GM12878 (cell line): Measurements from ENCODE around the gene HTR7. TPM values are rescaled to one million over a fixed set of nuclear protein-coding genes. Genes with fewer than 3 reads are reported as not detected.

Experiments used
- ATAC-seq: fragments of 200-7000 bp; cut with Tn5 transposase; 3 replicates; pipeline ENCODE4 v1.9.1; 2020; ENCODE audit warnings: mild to moderate bottlenecking, moderate library complexity
- BruUV-seq: library from RNA; stranded (reverse); fragments of 400-500 nt; replicated peaks from 2 replicates; lab custom pipeline; 2021; lab: Mats Ljungman, UMichigan
- CTCF ChIA-PET: fragments of 300-600 bp; sonication (Branson Sonifier 250); formaldehyde crosslinking; extraction: SDS; loops from one replicate; lab custom pipeline; 2021; ENCODE audit warnings: inconsistent platforms; lab: Yijun Ruan, JAX
- POLR2A ChIA-PET: fragments of 350-600 bp; formaldehyde crosslinking; extraction: SDS; loops from one replicate; lab custom pipeline; 2021; ENCODE audit warnings: inconsistent platforms; lab: Charles Lee
- RAD21 ChIA-PET: fragments of 300-600 bp; sonication (Branson Sonifier 250); formaldehyde crosslinking; loops from one replicate; lab custom pipeline; 2023; ENCODE audit warnings: antibody characterized with exemption; ENCODE audit not compliant: unreplicated experiment; lab: Charles Lee
- SMC1A ChIA-PET: fragments of 300-600 bp; sonication (Branson Sonifier 250); formaldehyde crosslinking; loops from one replicate; lab custom pipeline; 2023; ENCODE audit not compliant: unreplicated experiment, uncharacterized antibody; lab: Charles Lee
- DNase-seq: peaks from one replicate; pipeline ENCODE4 v3.0.0-alpha.2; 2011; ENCODE audit warnings: low read depth, low spot score
- FAIRE-seq: peaks from 3 replicates; lab custom pipeline; 2011; peaks lifted over from hg19 to GRCh38; lab: Jason Lieb, UNC
- H2AFZ ChIP-seq: 2 replicates; pipeline ENCODE4 v1.6.0; 2011; ENCODE audit warnings: low read depth, low read length, control low read depth; ENCODE audit not compliant: control insufficient read depth
- H3K27ac ChIP-seq: 2 replicates; pipeline ENCODE4 v1.5.1; 2011; ENCODE audit warnings: control low read depth; ENCODE audit not compliant: control insufficient read depth, insufficient read depth
- H3K27me3 ChIP-seq, 2 experiments: replicated peaks in 1 of 2; 2 replicates each; pipeline versions ENCODE4 v1.6.0 to v1.6.1; 2011; ENCODE audit warnings: low read length in 1 of 2; ENCODE audit not compliant: control insufficient read depth in 2 of 2, insufficient read depth in 2 of 2
- H3K36me3 ChIP-seq, 2 experiments: 2 replicates each; pipeline ENCODE4 v1.5.1; 2011; ENCODE audit warnings: low read length in 1 of 2; ENCODE audit not compliant: control insufficient read depth in 2 of 2, insufficient read depth in 2 of 2
- H3K4me1 ChIP-seq: 2 replicates; pipeline ENCODE4 v1.6.1; 2011; ENCODE audit warnings: mild to moderate bottlenecking, low read length, moderate library complexity, mixed read lengths; ENCODE audit not compliant: control insufficient read depth, insufficient read depth
- H3K4me2 ChIP-seq: 2 replicates; pipeline ENCODE4 v1.6.0; 2011; ENCODE audit warnings: control low read depth; ENCODE audit not compliant: control insufficient read depth, insufficient read depth
- H3K4me3 ChIP-seq: fragments of 200-600 bp; sonication (generic); 2 replicates; pipeline ENCODE4 v1.5.1; 2016
- H3K79me2 ChIP-seq: 2 replicates; pipeline ENCODE4 v1.6.0; 2011; ENCODE audit warnings: low read length; ENCODE audit not compliant: control insufficient read depth, insufficient read depth
- H3K9ac ChIP-seq: 2 replicates; pipeline ENCODE4 v1.8.0; 2011; ENCODE audit warnings: low read length, control low read depth, mixed read lengths; ENCODE audit not compliant: control insufficient read depth, insufficient read depth
- H3K9me3 ChIP-seq: replicated peaks from 3 replicates; pipeline ENCODE4 v1.5.1; 2011; ENCODE audit warnings: mild to moderate bottlenecking, low read length; ENCODE audit not compliant: control insufficient read depth, insufficient read depth
- H4K20me1 ChIP-seq: 2 replicates; pipeline ENCODE4 v1.6.0; 2011; ENCODE audit not compliant: control insufficient read depth, insufficient read depth
- CEBPB ChIP-seq, 2 experiments: fragments of 150-350 bp in 1 of 2; IDR thresholded peaks; 2 replicates each; pipeline ENCODE4 v1.6.1; 2012 to 2014; ENCODE audit warnings: low read depth in 2 of 2, low read length in 2 of 2, borderline replicate concordance in 1 of 2, inconsistent platforms in 1 of 2
- GABPA ChIP-seq: IDR thresholded peaks from 2 replicates; pipeline ENCODE4 v1.6.1; 2014; ENCODE audit warnings: antibody characterized with exemption, low read depth, mild to moderate bottlenecking, inconsistent platforms
- LARP7 ChIP-seq: fragments of 450-650 bp; IDR thresholded peaks from 2 replicates; pipeline ENCODE4 v1.6.1; 2017; ENCODE audit warnings: mild to moderate bottlenecking
- MEF2B ChIP-seq: fragments of 450-650 bp; IDR thresholded peaks from 2 replicates; pipeline ENCODE4 v1.6.1; 2018; ENCODE audit warnings: mild to moderate bottlenecking, moderate library complexity; ENCODE audit not compliant: partially characterized antibody, poor library complexity, severe bottlenecking
- MTA3 ChIP-seq: IDR thresholded peaks from 2 replicates; pipeline ENCODE4 v1.6.1; 2012; ENCODE audit warnings: low read length, inconsistent platforms, borderline replicate concordance
- MYC ChIP-seq: IDR thresholded peaks from 2 replicates; pipeline ENCODE4 v1.6.1; 2011; ENCODE audit warnings: mild to moderate bottlenecking, low read length, moderate library complexity, inconsistent platforms; ENCODE audit not compliant: insufficient read depth, insufficient replicate concordance, insufficient read length, severe bottlenecking
- NR2C1 ChIP-seq: fragments of 450-650 bp; IDR thresholded peaks from 2 replicates; pipeline ENCODE4 v1.6.1; 2017; ENCODE audit warnings: antibody characterized with exemption, mild to moderate bottlenecking, moderate library complexity
- NR2C2 ChIP-seq: IDR thresholded peaks from 2 replicates; pipeline ENCODE4 v1.6.1; 2011; ENCODE audit warnings: borderline replicate concordance, low read depth; ENCODE audit not compliant: control insufficient read depth, insufficient read length
- PAX8 ChIP-seq: fragments of 450-650 bp; IDR thresholded peaks from 2 replicates; pipeline ENCODE4 v1.6.1; 2017; ENCODE audit warnings: mild to moderate bottlenecking, moderate library complexity
- POLR2AphosphoS2 ChIP-seq: IDR thresholded peaks from 2 replicates; pipeline ENCODE4 v1.6.1; 2011; ENCODE audit warnings: low read depth, mild to moderate bottlenecking, low read length, improper control_type of control experiment, moderate library complexity
- POLR2AphosphoS5 ChIP-seq: IDR thresholded peaks from 2 replicates; pipeline ENCODE4 v1.6.1; 2011; ENCODE audit warnings: mild to moderate bottlenecking, low read length, inconsistent platforms
- SMARCA5 ChIP-seq: fragments of 450-650 bp; IDR thresholded peaks from 2 replicates; pipeline ENCODE4 v1.6.1; 2017; ENCODE audit warnings: mild to moderate bottlenecking
- WGBS: methylation state at CpG from one replicate; pipeline ENCODE4 v1.1.6; 2016; ENCODE audit warnings: low lambda C conversion rate; ENCODE audit not compliant: insufficient replicate concordance, insufficient coverage; ENCODE audit errors: missing lambda C conversion rate; 5-methylcytosine and 5-hydroxymethylcytosine counted together
- in situ Hi-C: fragments of 300-500 bp; cut with MboI; formaldehyde crosslinking; loops from 9 replicates; pipeline ENCODE4 v1.14.3; 2018; ENCODE audit warnings: mixed read lengths
- intact Hi-C: fragments of 100-400 bp; cut with micrococcal nuclease; formaldehyde crosslinking; loops from one replicate; pipeline ENCODE4 v1.14.2; 2022; ENCODE audit not compliant: unreplicated experiment
- polyA plus RNA-seq, 11 experiments: library from polyadenylated mRNA; depleted of rRNA in 4 of 11; unstranded in 6 of 11; stranded (reverse) in 5 of 11; fragments of >200 nt; fragmentation: Nextera tagmentation in 4 of 11; fragmentation: Illumina TruSeq in 1 of 11; extraction: Ambion mirVana in 4 of 11; extraction: Trizol in 1 of 11; gene quantifications; 1 replicate in 1 of 11; 2 replicates in 10 of 11; pipeline versions ENCODE4 v1.2.1 to v1.2.3, GENCODE V29; 2011 to 2016; ENCODE audit warnings: inconsistent platforms in 2 of 11, missing spikeins in 2 of 11, low read depth in 1 of 11
- total RNA-seq, 4 experiments: library from RNA; depleted of rRNA in 3 of 4; stranded (reverse); fragments of >200 nt in 3 of 4; fragmentation: Illumina TruSeq in 1 of 4; extraction: Trizol in 1 of 4; gene quantifications; 2 replicates each; pipeline versions ENCODE4 v1.2.1 to v1.2.3, GENCODE V29; 2013 to 2021
- TF ChIP-seq, protein P1 (sequence below): fragments of 450-650 bp; IDR thresholded peaks from 2 replicates; pipeline ENCODE4 v1.6.1; 2017; ENCODE audit warnings: mild to moderate bottlenecking

HTR7 gene
- total and polyA plus RNA-seq, 10 of the 15 experiments (the other 5 are each of a cell fraction or from before 2014, with no cell fraction given): 0.01 to 1.3 (median 0.06) TPM; not detected in 4

DNA sequence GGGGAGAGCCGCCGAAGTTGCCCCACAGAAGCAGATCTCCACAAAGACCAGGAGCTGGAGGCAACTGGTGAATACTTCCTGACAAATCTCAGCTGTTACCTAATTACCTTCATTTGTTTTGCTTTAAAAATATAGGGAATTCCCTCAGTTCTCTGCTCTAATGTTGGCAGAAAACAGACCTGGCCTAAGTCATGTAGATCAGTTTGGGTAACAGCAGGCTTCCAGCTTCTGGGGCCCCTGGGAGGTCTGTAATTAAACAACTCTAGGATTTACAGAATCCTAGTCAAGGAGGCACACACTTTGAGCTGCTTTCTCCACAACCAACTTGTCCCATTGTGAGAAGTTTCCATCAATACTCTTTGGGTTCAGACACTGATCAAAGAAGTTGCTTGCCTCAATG lies 123.4 kb downstream of the HTR7 start:
- ChIA-PET RAD21 (no interaction called here), CTCF (no interaction called here), SMC1A (no interaction called here), POLR2A (no interaction called here)
- DNase-seq (no peak), FAIRE-seq (no peak), ATAC-seq (no peak)
- H3K79me2 ChIP-seq: no peaks in the 10 kb centered on the region
- H3K4me2 ChIP-seq: no peak overlapping the region
- BruUV-seq: no TSS peak
- no peak for TF ChIP-seq GABPA
- no peak for TF ChIP-seq MEF2B
- TF ChIP-seq, protein P1, sequence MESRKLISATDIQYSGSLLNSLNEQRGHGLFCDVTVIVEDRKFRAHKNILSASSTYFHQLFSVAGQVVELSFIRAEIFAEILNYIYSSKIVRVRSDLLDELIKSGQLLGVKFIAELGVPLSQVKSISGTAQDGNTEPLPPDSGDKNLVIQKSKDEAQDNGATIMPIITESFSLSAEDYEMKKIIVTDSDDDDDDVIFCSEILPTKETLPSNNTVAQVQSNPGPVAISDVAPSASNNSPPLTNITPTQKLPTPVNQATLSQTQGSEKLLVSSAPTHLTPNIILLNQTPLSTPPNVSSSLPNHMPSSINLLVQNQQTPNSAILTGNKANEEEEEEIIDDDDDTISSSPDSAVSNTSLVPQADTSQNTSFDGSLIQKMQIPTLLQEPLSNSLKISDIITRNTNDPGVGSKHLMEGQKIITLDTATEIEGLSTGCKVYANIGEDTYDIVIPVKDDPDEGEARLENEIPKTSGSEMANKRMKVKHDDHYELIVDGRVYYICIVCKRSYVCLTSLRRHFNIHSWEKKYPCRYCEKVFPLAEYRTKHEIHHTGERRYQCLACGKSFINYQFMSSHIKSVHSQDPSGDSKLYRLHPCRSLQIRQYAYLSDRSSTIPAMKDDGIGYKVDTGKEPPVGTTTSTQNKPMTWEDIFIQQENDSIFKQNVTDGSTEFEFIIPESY: no peak
- no peak for TF ChIP-seq CEBPB (IDR thresholded peaks at IDR 0.05; ENCODE audit: borderline replicate concordance in 1 of 2, low read depth in 2 of 2, low read length in 2 of 2)
- no peak for TF ChIP-seq NR2C1
- TF ChIP-seq POLR2AphosphoS2: no peak
- no peak for TF ChIP-seq SMARCA5
- no peak for TF ChIP-seq LARP7
- no peak for TF ChIP-seq NR2C2
- no peak for TF ChIP-seq POLR2AphosphoS5
- no peak for TF ChIP-seq MTA3
- TF ChIP-seq MYC: no peak
- TF ChIP-seq PAX8: no peak
- H4K20me1 ChIP-seq: no peaks in the 10 kb centered on the region
- H3K27me3 ChIP-seq: no peaks in the 10 kb centered on the region
- no peak overlapping the region for H3K27ac ChIP-seq
- H3K4me1 ChIP-seq: no peaks in the 10 kb centered on the region
- in situ Hi-C loops (no loop called here), intact Hi-C loops (no loop called here)
- no peak overlapping the region for H2AFZ ChIP-seq
- H3K9ac ChIP-seq: no peak overlapping the region
- H3K9me3 ChIP-seq: no peaks in the 10 kb centered on the region
- no peaks in the 10 kb centered on the region for H3K36me3 ChIP-seq
- H3K4me3 ChIP-seq: no peak overlapping the region
- WGBS: 15% methylated on average over 2 of the region's 2 CpGs
